PC-9 (cell line): ENCODE results near the gene LTC4S. TPM values are rescaled to one million over a fixed set of nuclear protein-coding genes. Genes with fewer than 3 reads are reported as not detected.

ENCODE experiments used
- BruUV-seq: library from RNA; stranded (reverse); fragments of 400-500 nt; replicated peaks from 2 replicates; lab custom pipeline; 2021; lab: Mats Ljungman, UMichigan
- CTCF ChIA-PET: fragments of 300-600 bp; sonication (Branson Sonifier 250); formaldehyde crosslinking; loops from one replicate; lab custom pipeline; 2022; ENCODE audit warnings: antibody characterized with exemption; lab: Charles Lee
- POLR2A ChIA-PET: fragments of 300-600 bp; sonication (Branson Sonifier 250); formaldehyde crosslinking; loops from one replicate; lab custom pipeline; 2022; ENCODE audit warnings: antibody characterized with exemption; ENCODE audit not compliant: unreplicated experiment; lab: Charles Lee
- DNase-seq, 2 experiments: peaks; one replicate each; pipeline versions ENCODE4 v3.0.0 to v3.0.0-alpha.2; 2015 to 2022; ENCODE audit warnings: mixed read lengths in 1 of 2
- H2AFZ ChIP-seq: fragments of 200-600 bp; sonication (generic); 2 replicates; pipeline ENCODE4 v1.8.1; 2017; ENCODE audit warnings: antibody characterized with exemption
- H3F3A ChIP-seq: fragments of 200-600 bp; sonication (generic); 2 replicates; pipeline ENCODE4 v1.8.1; 2017; ENCODE audit warnings: antibody characterized with exemption, mild to moderate bottlenecking, low read depth; ENCODE audit not compliant: insufficient read depth
- H3K27ac ChIP-seq: fragments of 200-600 bp; sonication (generic); 2 replicates; pipeline ENCODE4 v1.6.1; 2016; ENCODE audit warnings: mixed run types
- H3K27me3 ChIP-seq: fragments of 200-600 bp; sonication (generic); 2 replicates; pipeline ENCODE4 v1.6.1; 2016; ENCODE audit warnings: low read depth, mixed run types; ENCODE audit not compliant: insufficient read depth
- H3K36me3 ChIP-seq: fragments of 200-600 bp; sonication (generic); 2 replicates; pipeline ENCODE4 v1.6.1; 2016; ENCODE audit warnings: low read depth, mixed run types
- H3K4me1 ChIP-seq: fragments of 200-600 bp; sonication (generic); replicated peaks from 2 replicates; pipeline ENCODE4 v1.6.1; 2016; ENCODE audit warnings: mixed run types; ENCODE audit not compliant: insufficient read depth
- H3K4me2 ChIP-seq: fragments of 200-600 bp; sonication (generic); 2 replicates; pipeline ENCODE4 v1.6.1; 2017; ENCODE audit warnings: mixed run types
- H3K4me3 ChIP-seq: fragments of 200-600 bp; sonication (generic); 2 replicates; pipeline ENCODE4 v1.6.1; 2016; ENCODE audit warnings: mixed run types
- H3K79me2 ChIP-seq: fragments of 200-600 bp; sonication (generic); 2 replicates; pipeline ENCODE4 v1.6.1; 2017; ENCODE audit warnings: low read depth, mixed run types
- H3K9me2 ChIP-seq: fragments of 200-600 bp; sonication (generic); 2 replicates; pipeline ENCODE4 v1.8.1; 2017; ENCODE audit warnings: mild to moderate bottlenecking; ENCODE audit not compliant: insufficient read depth
- H3K9me3 ChIP-seq: fragments of 200-600 bp; sonication (generic); 2 replicates; pipeline ENCODE4 v1.8.1; 2016; ENCODE audit warnings: low read depth; ENCODE audit not compliant: insufficient read depth
- H4K20me1 ChIP-seq: fragments of 200-600 bp; sonication (generic); 2 replicates; pipeline ENCODE4 v1.8.1; 2017; ENCODE audit not compliant: insufficient read depth
- CTCF ChIP-seq: fragments of 200-600 bp; sonication (generic); conservative IDR thresholded peaks from 2 replicates; pipeline ENCODE4 v1.6.1; 2017; ENCODE audit warnings: mixed run types, antibody characterized with exemption, mild to moderate bottlenecking, moderate library complexity
- EZH2 ChIP-seq: fragments of 200-600 bp; sonication (generic); IDR thresholded peaks from 2 replicates; pipeline ENCODE4 v1.8.0; 2017; ENCODE audit warnings: antibody characterized with exemption, low read depth
- intact Hi-C: fragments of 100-400 bp; cut with micrococcal nuclease; formaldehyde crosslinking; loops from one replicate; pipeline ENCODE4 v1.10.0; 2022; ENCODE audit not compliant: unreplicated experiment
- total RNA-seq: library from RNA; stranded (reverse); gene quantifications from 2 replicates; pipeline ENCODE4 v1.2.3, GENCODE V29; 2021

Gene LTC4S
- total RNA-seq, 1 experiment from 2014 or later = 9.7 TPM

- ChIA-PET POLR2A (interaction anchor here (0.6 to 0.7 kb wide), 2 partner anchors 16 to 232 kb away, joined by 3 to 6 read pairs; partner anchors contain the start of gene RNF130), CTCF (no interaction called here)
- H3K4me2 ChIP-seq = no peak overlapping the region
- H3K9me2 ChIP-seq = no peaks in the 10 kb centered on the region
- H4K20me1 ChIP-seq = peaks cover 41% of the 10 kb centered on the region
- no peaks in the 10 kb centered on the region for H3K9me3 ChIP-seq
- peaks cover 8% of the 10 kb centered on the region for H3K36me3 ChIP-seq
- peaks cover 54% of the 10 kb centered on the region for H3F3A ChIP-seq
- H3K79me2 ChIP-seq = no peaks in the 10 kb centered on the region
- H3K27ac ChIP-seq = peak overlapping the region; percentile 47
- no peak for DNase-seq
- TF ChIP-seq CTCF (no peak), EZH2 (no peak)
- no peaks in the 10 kb centered on the region for H3K4me1 ChIP-seq
- H3K27me3 ChIP-seq = no peaks in the 10 kb centered on the region
- intact Hi-C loops = loop anchor here (5.0 kb wide), 2 partner anchors 42 to 77 kb away; no protein-coding TSS in a partner anchor
- no peak overlapping the region for H3K4me3 ChIP-seq
- BruUV-seq = TSS peak; percentile 1
- H2AFZ ChIP-seq = no peak overlapping the region
Observed at GRCh38 chr5:179839328-179840256, 45.8 kb downstream of the LTC4S start.

- Histone ChIP-seq H3K9me3 (no peaks in the 10 kb centered on the region), H3K4me2 (no peak overlapping the region), H2AFZ (no peak overlapping the region), H3K79me2 (no peaks in the 10 kb centered on the region), H3K4me1 (no peaks in the 10 kb centered on the region), H3K27ac (peak overlapping the region; percentile 16; the same call in 1 of the 2 replicates), H3K9me2 (no peaks in the 10 kb centered on the region), H3K27me3 (no peaks in the 10 kb centered on the region), H3F3A (peaks cover 54% of the 10 kb centered on the region), H3K36me3 (peaks cover 8% of the 10 kb centered on the region), H3K4me3 (no peak overlapping the region), H4K20me1 (peaks cover 41% of the 10 kb centered on the region)
- intact Hi-C loops = no loop called here
- POLR2A ChIA-PET = interaction anchor here (0.6 kb wide), 1 partner anchor 231 kb away, joined by 3 read pairs; the partner anchor contains the start of gene RNF130
- CTCF ChIA-PET = no interaction called here
- no peak for DNase-seq
- BruUV-seq = TSS peak; percentile 0
- TF ChIP-seq CTCF (no peak), EZH2 (no peak)
Observed at GRCh38 chr5:179840321-179840720, 46.5 kb downstream of the LTC4S start.

DNA sequence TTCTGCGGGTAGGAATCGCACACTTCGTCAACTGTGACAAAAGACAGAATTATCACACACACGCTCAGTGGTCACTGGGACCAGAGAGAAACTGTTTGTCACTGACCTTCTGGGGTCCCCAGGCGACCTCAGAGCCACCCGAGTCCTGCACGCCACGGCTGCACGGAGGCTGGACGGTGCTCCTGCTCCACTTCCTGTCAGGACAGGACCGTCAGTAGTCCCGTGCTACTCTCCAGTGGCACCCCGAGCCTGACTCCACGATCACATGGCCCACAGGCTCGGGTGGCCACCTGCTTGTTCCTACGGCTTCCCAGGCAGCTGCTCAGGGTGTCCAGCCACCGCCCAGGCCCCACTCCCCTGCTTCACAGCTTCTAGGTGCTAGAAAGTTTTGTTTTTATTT is 47.0 kb downstream of the LTC4S start:
- no peak for DNase-seq
- ChIA-PET POLR2A (no interaction called here), CTCF (no interaction called here)
- Histone ChIP-seq H3F3A (peaks cover 49% of the 10 kb centered on the region), H3K27me3 (no peaks in the 10 kb centered on the region), H4K20me1 (peaks cover 41% of the 10 kb centered on the region), H3K27ac (no peak overlapping the region), H2AFZ (no peak overlapping the region), H3K4me3 (no peak overlapping the region), H3K4me1 (no peaks in the 10 kb centered on the region), H3K4me2 (no peak overlapping the region), H3K9me2 (no peaks in the 10 kb centered on the region), H3K36me3 (peaks cover 8% of the 10 kb centered on the region), H3K79me2 (no peaks in the 10 kb centered on the region), H3K9me3 (no peaks in the 10 kb centered on the region)
- intact Hi-C loops = no loop called here
- TF ChIP-seq CTCF (no peak), EZH2 (no peak)
- no TSS peak for BruUV-seq
